GM12801 (cell line): Measurements from ENCODE around the gene ATXN1.

Source experiments
- TF ChIP-seq, protein P1 (sequence below): IDR thresholded peaks from one replicate; pipeline ENCODE4 v1.5.1; 2011; ENCODE audit warnings: control low read depth; ENCODE audit not compliant: insufficient read length; ENCODE audit errors: extremely low read depth

The ATXN1 gene

DNA sequence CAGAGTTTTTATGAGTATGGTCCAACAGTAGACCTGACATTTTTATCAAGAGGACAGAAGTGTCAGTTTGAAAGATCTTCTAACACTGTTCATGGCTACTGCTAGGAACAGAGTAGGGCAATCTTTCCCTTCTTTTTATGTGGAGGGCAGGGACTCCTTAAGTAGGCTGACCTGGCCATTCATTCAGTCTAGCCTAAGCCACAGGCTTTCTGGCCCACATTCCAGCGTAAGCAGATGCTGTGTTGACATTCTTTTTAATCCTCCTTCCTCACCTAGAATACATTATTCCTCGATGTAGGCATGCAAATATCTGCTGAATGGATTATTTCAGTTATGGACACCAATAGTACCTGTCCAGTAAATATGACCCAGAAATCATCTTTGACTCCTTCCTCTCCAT is 188.3 kb downstream of the ATXN1 start:
- TF ChIP-seq, protein P1, sequence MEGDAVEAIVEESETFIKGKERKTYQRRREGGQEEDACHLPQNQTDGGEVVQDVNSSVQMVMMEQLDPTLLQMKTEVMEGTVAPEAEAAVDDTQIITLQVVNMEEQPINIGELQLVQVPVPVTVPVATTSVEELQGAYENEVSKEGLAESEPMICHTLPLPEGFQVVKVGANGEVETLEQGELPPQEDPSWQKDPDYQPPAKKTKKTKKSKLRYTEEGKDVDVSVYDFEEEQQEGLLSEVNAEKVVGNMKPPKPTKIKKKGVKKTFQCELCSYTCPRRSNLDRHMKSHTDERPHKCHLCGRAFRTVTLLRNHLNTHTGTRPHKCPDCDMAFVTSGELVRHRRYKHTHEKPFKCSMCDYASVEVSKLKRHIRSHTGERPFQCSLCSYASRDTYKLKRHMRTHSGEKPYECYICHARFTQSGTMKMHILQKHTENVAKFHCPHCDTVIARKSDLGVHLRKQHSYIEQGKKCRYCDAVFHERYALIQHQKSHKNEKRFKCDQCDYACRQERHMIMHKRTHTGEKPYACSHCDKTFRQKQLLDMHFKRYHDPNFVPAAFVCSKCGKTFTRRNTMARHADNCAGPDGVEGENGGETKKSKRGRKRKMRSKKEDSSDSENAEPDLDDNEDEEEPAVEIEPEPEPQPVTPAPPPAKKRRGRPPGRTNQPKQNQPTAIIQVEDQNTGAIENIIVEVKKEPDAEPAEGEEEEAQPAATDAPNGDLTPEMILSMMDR: no peak

DNA sequence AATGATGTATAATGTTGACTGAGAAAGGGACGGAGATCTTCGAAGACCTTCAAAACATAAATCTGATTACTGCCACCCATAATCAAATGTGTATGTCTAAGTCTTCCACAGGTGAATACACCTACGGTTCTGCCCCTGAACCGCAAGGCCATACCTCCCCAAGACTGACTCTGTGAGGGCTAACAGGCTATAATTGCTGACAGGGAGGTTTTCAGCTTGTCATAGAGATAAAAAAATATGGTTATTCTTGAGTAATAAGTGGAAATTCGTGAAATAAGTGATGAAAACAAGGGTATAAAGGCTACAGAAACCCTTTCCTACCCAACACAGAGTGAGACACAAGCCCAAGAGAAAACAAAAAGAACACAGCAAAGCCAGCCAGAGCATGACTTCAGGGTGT is 188.9 kb downstream of the ATXN1 start:
- TF ChIP-seq, protein P1: no peak

DNA sequence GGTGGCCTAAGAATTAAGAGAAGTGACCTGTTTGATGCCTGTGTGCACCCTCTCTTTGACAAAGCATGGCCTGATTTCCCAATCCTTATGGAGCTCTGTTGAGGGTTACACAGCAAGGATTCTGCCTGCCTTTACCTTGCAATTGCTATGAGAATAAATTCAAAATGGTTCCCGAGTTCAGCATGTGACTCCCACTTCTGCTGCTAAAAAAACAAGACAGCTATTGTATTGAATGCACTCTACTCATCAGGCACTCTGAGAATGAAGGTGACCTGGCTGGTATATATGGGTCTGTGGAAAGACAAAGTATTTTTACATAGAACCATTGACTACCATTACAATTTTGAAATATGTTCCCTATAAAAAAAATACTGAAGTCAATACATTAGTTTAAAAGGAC is 190.3 kb downstream of the ATXN1 start:
- TF ChIP-seq, protein P1: no peak

DNA sequence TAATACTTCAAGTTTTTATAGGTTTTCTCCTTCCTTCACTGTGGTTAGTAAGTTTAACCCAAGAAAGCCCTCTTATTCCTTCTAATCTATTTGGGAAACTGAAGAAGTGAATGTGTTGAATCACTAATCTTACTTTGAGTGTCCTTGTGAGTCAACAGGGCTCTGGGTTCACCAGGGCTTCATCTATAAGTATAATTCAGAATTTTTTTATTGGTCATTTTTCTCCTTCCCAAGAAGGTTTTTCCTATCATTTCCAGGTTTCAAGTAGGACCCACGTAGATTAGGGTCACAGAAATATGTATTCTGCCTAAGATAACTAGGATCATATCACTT is 191.1 kb downstream of the ATXN1 start:
- TF ChIP-seq, protein P1: no peak

DNA sequence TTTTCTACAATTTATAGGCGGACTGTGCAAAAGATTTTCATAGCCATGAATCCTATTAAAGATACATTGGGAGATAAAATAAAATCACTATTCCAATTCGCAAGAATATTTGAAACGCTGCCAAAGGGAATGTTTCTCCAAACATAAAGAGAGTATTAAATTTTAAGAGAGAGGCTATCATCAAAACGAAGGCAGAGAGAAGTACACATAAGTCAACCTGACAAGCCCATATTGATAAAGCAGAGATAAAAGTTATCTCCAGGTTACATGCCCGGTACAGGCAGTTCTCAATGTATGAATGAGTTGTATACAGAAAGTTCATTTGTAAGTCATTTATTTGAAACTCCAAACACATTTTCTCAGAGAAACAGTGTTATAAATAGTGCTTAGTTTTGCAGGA is 193.1 kb downstream of the ATXN1 start:
- TF ChIP-seq, protein P1: no peak

DNA sequence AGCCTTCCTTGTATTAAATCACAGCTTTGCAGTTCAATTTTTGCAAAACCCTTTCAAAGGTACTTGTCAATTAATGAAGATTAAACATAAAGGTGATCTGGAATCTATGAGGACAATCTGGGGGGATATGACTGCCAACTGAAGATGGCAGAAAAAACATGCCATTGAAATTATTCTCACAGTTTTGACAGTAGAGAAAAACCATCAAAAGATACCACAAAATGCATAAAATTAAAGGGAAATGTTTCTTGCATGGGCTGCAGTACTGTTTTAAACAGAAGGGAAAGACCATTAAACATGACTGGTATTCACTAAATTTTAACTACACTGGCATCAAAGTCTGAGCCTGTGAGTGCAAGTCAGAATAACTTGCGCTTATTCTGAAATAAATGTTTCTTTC is 194.2 kb downstream of the ATXN1 start:
- TF ChIP-seq, protein P1: no peak

DNA sequence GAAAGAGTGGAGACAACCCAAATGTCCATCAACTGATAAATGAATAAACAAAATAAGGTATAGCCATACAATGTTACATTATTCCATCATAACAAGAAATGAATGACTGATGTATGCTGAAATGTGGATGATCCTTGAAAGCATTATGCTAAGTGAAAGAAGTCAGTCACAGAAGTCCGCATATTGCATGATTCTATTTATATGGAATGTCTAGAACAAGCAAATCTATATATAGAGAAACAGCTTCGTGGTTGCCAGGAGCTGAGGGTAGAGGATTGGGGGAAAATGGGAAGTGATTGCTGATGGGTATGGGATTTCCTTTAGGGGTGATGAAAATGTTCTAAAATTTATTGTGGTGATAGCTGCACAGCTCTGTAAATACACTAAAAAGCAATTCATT is 196.8 kb downstream of the ATXN1 start:
- TF ChIP-seq, protein P1: no peak
